Measurements from ENCODE around the gene NIPA2.

NIPA2 gene

DNA sequence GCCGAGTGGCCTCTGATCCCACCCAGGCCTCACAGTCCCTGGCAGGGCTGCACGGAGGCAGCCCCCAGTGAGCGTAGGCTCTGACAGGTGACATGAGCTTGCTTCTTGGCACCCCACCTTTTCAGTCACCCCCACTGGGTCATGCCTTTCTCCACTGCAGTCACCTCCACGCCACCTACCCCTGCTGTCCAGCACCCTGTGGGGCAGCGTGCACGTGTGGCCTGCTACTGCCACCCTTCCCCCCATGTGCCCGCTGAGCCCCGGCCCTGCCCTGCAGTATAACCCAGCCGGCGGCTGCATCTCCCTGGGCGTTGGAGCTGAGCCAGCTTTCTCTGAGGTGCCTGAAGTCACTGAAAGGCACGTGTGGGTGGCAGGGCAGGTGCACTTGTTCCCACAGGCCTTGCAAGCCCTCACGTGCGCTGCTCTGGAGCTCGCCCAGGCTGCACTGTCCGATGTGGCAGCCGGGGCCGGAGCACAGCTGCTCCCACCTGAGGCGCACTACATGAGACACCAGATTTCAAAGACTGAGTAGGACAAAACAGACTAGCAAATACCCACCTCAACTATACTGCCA is 65.6 kb downstream of the NIPA2 start:
- no peak for DNase-seq

DNA sequence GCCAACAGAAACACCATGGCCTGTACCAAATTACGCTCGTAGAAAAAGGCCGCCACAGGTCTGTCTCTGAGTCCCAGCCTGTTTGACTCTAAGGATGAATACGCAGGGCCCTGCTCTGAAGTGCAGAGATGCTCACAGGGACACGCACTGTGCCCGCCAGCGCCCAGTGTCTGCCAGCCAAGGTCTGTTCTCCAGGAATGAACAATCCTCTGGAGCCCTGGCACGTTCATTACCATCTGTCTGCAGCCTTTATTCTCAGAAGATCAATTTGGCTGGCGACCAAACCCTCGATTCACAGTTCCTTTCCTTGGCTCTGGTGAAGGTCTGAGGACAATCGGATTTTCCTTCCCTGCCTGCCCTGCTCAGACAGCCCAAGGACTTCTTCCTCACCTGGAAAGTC is 66.3 kb downstream of the NIPA2 start:
- DNase-seq = no peak

DNA sequence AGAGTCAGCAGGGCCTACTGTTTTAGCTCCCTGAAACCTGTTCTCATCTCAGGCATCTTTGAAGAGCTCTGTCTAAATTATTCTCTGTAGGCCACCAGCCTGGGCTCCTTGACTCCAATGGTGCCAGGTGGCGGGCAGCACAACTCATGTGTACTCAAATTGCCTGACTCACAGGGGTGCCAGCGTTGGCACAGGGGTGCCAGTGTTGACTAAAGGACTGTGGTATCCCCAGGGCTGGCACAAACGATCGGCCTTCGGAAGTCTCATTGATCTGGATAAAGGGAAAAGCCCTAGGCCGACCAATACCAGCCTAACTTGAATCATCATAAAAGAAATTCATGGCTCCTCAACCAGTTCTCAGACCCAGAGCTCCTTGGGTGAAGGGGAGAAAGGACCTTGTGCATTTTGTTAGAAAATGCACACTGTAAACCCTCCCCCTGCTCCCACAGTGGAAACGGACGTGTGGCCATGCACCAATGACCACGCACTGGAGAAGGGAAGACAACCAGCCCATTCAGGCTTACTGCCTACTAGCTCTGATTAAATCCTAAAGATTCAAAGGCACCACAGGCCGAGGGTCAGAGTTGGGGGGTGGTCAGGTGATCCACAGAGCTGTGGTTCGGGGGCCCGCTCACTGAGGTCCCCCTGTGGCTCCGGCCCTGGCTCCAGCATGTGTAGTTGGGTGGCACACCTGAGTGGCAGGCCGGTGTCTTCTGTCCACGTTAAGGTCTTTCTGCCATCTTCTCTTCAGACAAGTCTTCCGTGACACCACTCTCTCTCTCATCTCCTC is 68.9 kb downstream of the NIPA2 start:
- DNase-seq = no peak

DNA sequence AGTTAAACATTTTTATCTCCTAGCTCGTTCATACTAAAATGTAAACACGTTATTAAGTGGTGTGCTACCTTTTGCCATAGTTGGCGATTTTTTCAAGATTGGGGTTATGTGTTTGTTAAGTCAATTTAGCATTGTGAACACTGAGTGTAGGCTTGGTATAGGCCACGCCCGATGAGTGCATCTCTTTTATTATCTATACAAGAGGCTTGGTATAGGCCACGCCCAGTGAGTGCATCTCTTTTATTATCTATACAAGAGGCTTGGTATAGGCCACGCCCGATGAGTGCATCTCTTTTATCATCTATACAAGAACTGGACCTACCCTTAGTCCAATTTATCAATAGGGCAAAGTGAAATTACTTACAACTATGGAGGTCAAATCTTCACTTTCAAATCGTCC is 70.4 kb downstream of the NIPA2 start:
- DNase-seq = no peak

DNA sequence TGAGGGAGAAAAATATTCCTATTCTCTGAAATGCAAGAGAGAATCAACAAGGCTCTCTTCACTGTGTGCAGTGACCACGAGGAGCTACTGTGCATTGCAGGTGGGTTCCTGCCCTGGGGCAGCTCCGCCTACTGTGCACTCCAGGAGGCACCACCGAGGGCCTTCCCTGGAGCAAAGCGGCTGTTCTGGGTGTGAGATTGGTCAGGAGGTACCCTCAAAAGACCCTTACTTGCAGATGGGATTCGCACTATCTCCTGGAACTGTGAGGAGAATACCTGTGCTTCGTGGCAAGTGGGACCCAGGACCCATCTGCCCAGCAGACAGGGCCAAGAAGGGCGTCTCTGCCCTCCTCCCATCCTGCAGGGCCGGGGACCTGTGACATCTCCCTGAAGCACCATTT is 72.8 kb downstream of the NIPA2 start:
- no peak for DNase-seq

DNA sequence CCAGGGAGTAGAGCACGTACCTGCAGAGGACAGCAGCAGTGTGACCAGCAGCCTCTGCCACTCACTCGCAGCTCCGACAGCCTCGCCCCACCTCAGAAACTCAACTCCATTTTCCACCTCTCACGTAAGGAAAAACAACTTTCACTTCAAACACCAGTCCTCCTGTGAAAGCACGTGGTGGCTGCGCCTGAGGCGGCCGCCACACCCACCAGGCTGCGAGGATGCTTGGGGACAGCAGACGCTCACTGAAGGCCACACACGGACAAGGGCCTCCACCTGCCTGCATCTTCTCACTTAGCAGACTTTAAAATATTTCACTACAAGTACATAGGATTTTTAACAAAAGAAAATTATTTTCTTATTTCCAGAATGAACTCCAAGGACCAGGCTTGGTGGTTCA is 73.8 kb downstream of the NIPA2 start:
- DNase-seq = no peak

DNA sequence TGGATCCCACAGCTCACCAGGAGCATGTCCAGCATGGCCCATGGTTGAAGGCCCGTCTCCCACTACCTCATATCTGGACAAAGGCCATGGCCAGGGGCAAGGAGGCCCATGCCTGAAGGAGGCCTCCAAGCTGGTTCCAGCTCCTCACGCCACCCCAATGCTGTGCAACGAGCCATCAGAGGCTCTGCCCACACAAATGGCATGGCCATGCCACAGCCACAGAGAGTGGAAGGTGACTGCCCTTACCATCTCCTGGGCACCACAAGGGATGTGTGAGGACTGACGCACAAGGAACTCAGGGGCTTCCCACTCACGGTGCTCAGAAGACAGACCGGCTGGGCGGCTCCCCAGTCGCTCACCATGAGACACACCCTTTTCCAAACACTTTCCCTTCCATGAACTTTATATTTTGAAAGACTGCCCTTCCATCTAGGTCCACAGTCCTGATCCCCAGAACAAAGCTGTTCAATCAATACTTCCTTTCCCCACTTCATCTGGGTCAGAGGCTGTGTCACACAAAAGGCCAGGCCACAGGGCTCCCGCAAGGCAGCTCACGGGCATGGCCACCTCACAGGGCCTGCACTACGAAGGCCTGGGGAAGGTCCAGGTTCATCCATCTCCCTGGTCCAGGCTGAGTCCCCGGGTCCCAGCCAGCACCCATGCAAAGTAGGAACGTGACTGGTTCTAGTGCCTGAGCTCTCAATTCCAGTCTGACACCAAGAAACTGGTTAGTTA is 75.3 kb downstream of the NIPA2 start:
- DNase-seq = no peak

DNA sequence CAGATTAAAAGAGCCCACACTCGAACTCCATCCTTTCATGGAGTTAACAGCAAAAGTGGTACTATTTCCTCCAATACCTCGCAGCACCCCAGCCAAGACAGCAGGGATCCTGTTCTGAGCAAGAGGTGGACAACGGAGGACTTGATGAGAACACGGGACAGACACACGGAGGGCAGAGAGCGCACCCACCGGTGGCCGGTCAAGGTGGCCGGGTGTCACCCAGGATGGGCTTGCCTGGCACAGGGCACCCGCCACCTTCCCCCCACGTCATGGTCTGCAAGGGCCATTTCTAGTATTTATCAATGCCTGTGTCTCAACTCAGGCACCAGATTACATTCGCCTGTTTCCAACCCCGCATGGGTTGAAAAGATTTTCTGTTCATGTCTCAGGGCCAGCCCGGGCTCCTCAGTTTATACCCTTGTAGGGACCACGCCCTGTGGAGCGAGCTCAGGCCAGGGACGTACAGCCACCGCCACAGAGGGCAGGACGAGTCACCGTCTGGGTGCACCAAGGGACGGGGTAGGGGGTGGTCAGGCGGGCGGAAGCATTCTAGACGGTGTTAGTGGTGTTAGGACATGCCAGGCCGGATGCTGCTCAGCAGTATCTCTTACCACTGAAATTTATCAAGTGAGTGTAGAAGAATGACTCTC is 77.5 kb downstream of the NIPA2 start:
- DNase-seq = no peak

DNA sequence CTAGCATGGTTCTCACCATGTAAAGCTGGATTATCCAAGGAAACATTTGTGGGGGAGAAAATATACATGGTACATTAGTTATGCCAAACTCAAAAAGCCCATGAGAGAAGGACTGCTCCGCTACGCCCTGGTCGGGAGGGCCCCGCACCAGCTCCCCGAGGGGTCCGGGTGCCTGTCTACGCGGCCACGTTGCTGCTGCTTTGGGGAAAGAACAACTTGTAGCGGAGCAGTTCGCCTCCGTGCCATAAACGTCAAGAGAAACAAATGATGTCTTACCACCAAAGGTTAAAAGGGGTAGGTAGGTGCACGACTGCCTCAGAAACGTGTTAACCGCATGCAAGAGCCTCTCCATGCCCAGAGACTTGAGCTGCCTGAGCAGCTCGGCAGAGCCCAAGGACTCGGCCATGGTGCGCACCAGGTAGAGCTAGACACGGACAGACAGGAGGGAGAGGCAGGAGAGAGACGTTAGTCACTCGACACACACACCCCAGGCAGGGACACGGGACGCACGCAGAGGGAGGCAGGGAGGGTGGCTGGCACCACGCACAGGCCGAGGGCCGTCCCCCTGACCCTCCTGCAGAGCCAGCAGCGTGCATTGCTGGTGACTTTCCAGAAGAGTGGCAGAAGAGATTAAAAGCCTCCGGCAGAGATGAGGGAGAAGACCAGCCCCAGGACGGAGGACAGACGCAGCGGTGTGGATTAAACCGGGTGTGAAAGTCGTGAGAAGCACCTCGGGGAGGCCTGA is 78.3 kb downstream of the NIPA2 start:
- DNase-seq = no peak

DNA sequence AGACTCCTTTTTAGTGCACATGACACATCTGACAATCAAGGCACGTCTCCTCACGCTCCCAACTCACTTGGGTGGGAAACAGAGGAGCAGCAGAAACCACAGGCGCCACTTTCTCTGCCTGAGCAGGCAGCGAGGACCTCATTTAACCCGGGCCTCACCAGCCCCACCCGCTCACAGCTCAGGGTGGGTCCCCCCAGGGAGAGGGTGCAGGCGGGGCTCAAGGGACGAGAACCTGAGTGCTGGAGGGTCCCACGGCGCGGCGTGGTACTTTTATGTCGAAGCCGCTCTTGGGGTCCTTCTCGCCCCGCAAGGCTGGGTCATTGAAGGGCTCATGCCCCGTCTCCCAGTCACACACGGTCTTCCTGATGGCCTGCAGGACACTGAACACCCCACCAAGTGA is 79.1 kb downstream of the NIPA2 start:
- no peak for DNase-seq
